HepG2 (cell line): Measurements from ENCODE around the gene HSPA1L. TPM values are rescaled to one million over a fixed set of nuclear protein-coding genes. Genes with fewer than 3 reads are reported as not detected.

Experiments
- ATAC-seq: fragments of 200-7000 bp; cut with Tn5 transposase; 3 replicates; pipeline ENCODE4 v1.9.1; 2020; ENCODE audit warnings: mild to moderate bottlenecking, moderate library complexity
- BruUV-seq: library from RNA; stranded (reverse); fragments of 400-500 nt; replicated peaks from 2 replicates; lab custom pipeline; 2021; lab: Mats Ljungman, UMichigan
- CTCF ChIA-PET: fragments of 300-600 bp; formaldehyde crosslinking; extraction: SDS; loops from one replicate; lab custom pipeline; 2021; ENCODE audit warnings: low total read pairs, inconsistent platforms, low intra/inter-chr PET ratio; lab: Yijun Ruan, JAX
- POLR2A ChIA-PET: fragments of 350-600 bp; sonication (Branson Sonifier 250); formaldehyde crosslinking; loops from one replicate; lab custom pipeline; 2020; ENCODE audit warnings: antibody characterized with exemption, inconsistent platforms; lab: Yijun Ruan, JAX
- DNase-seq: peaks from one replicate; pipeline ENCODE4 v3.0.0-alpha.2; 2015; ENCODE audit warnings: low spot score
- FAIRE-seq: peaks from 3 replicates; lab custom pipeline; 2011; peaks lifted over from hg19 to GRCh38; lab: Jason Lieb, UNC
- H2AFZ ChIP-seq: one replicate; pipeline ENCODE4 v1.6.1; 2011; ENCODE audit warnings: low read length, inconsistent platforms
- H3K27ac ChIP-seq: fragments of 300-600 bp; 3 replicates; pipeline ENCODE4 v1.8.0; 2011; ENCODE audit warnings: mixed run types, mild to moderate bottlenecking, mixed read lengths, low read length, inconsistent platforms; ENCODE audit not compliant: insufficient read depth; ENCODE audit errors: extremely low read length
- H3K27me3 ChIP-seq, 2 experiments: fragments of 200-600 bp in 1 of 2; 2 replicates in 1 of 2; 3 replicates in 1 of 2; pipeline versions ENCODE4 v1.6.0 to v1.8.0; 2011; ENCODE audit warnings: low read length in 2 of 2, mild to moderate bottlenecking in 2 of 2, moderate library complexity in 2 of 2, inconsistent platforms in 1 of 2; ENCODE audit not compliant: insufficient read depth in 2 of 2, control insufficient read depth in 1 of 2
- H3K36me3 ChIP-seq, 2 experiments: fragments of 200-600 bp in 1 of 2; replicated peaks in 1 of 2; 2 replicates in 1 of 2; 3 replicates in 1 of 2; pipeline versions ENCODE4 v1.5.1 to v1.8.0; 2011; ENCODE audit warnings: low read length in 2 of 2, inconsistent platforms in 1 of 2; ENCODE audit not compliant: insufficient read depth in 2 of 2, control insufficient read depth in 1 of 2
- H3K4me1 ChIP-seq: 2 replicates; pipeline ENCODE4 v1.5.1; 2012; ENCODE audit warnings: low read length, inconsistent platforms; ENCODE audit not compliant: insufficient read depth
- H3K4me2 ChIP-seq: 2 replicates; pipeline ENCODE4 v1.6.0; 2011; ENCODE audit warnings: low read depth, low read length, inconsistent platforms
- H3K4me3 ChIP-seq, 3 experiments: fragments of 200-600 bp in 1 of 3; sonication (generic), shearing (Covaris generic) in 1 of 3; replicated peaks in 1 of 3; 2 replicates each; pipeline ENCODE4 v1.5.1; 2011 to 2016; ENCODE audit warnings: low read length in 3 of 3, inconsistent platforms in 2 of 3, low read depth in 2 of 3, mild to moderate bottlenecking in 2 of 3, control low read depth in 1 of 3, mixed read lengths in 1 of 3; ENCODE audit not compliant: insufficient read depth in 1 of 3
- H3K79me2 ChIP-seq: one replicate; pipeline ENCODE4 v1.6.1; 2011; ENCODE audit warnings: low read length, inconsistent platforms; ENCODE audit not compliant: insufficient read depth
- H3K9ac ChIP-seq: 2 replicates; pipeline ENCODE4 v1.6.0; 2011; ENCODE audit warnings: mild to moderate bottlenecking, low read depth, low read length, inconsistent platforms; ENCODE audit not compliant: insufficient read depth
- H3K9me3 ChIP-seq: 2 replicates; pipeline ENCODE4 v1.5.1; 2012; ENCODE audit warnings: mild to moderate bottlenecking, low read length
- H4K20me1 ChIP-seq: 2 replicates; pipeline ENCODE4 v1.6.0; 2011; ENCODE audit warnings: inconsistent platforms, mild to moderate bottlenecking, low read length, moderate library complexity; ENCODE audit not compliant: insufficient read depth
- REL ChIP-seq: sonication (generic); formaldehyde crosslinking; conservative IDR thresholded peaks from 2 replicates; pipeline ENCODE4 v1.8.0; 2022; ENCODE audit warnings: mild to moderate bottlenecking, missing genetic modification reagents, moderate library complexity
- U2AF1 ChIP-seq: fragments of 200-400 bp; formaldehyde crosslinking; optimal IDR thresholded peaks from 2 replicates; pipeline ENCODE3; 2017; ENCODE audit warnings: mild to moderate bottlenecking, low read depth, low read length
- ZBED4 ChIP-seq: sonication (generic); formaldehyde crosslinking; IDR thresholded peaks from 2 replicates; pipeline ENCODE4 v1.4.0; 2020; ENCODE audit warnings: missing genetic modification reagents, borderline replicate concordance
- ZBTB14 ChIP-seq: sonication (generic); formaldehyde crosslinking; IDR thresholded peaks from 2 replicates; pipeline ENCODE4 v1.4.0; 2020; ENCODE audit warnings: missing genetic modification reagents
- ZBTB26 ChIP-seq: IDR thresholded peaks from 2 replicates; pipeline ENCODE4 v1.6.1; 2016; ENCODE audit warnings: missing compliant biosample characterization, missing genetic modification reagents, borderline replicate concordance
- ZNF101 ChIP-seq: sonication (generic); formaldehyde crosslinking; IDR thresholded peaks from 2 replicates; pipeline ENCODE4 v1.4.0; 2020; ENCODE audit warnings: mild to moderate bottlenecking, low read depth, missing genetic modification reagents, borderline replicate concordance
- ZNF333 ChIP-seq: sonication (generic); formaldehyde crosslinking; IDR thresholded peaks from 2 replicates; pipeline ENCODE4 v1.4.0; 2020; ENCODE audit warnings: mild to moderate bottlenecking, missing genetic modification reagents, borderline replicate concordance
- ZNF33B ChIP-seq: sonication (generic); formaldehyde crosslinking; IDR thresholded peaks from 2 replicates; pipeline ENCODE4 v1.5.1; 2020; ENCODE audit warnings: mild to moderate bottlenecking, missing genetic modification reagents
- ZNF430 ChIP-seq: sonication (generic); formaldehyde crosslinking; IDR thresholded peaks from 2 replicates; pipeline ENCODE4 v1.9.0; 2021; ENCODE audit warnings: mild to moderate bottlenecking, missing genetic modification reagents
- ZNF562 ChIP-seq: sonication (generic); formaldehyde crosslinking; IDR thresholded peaks from 2 replicates; pipeline ENCODE4 v1.8.0; 2022; ENCODE audit warnings: missing genetic modification reagents, borderline replicate concordance
- WGBS: methylation state at CpG from one replicate; pipeline ENCODE4 v1.1.6; 2017; ENCODE audit warnings: low lambda C conversion rate; 5-methylcytosine and 5-hydroxymethylcytosine counted together
- in situ Hi-C: cut with HindIII; loops from 2 replicates; pipeline ENCODE4 v1.10.0; 2017; ENCODE audit warnings: low pct_unique_long_range_greater_than_20kb; ENCODE audit not compliant: extremely low pct_ligation_motif_present
- intact Hi-C: fragments of 100-400 bp; cut with micrococcal nuclease; formaldehyde crosslinking; loops from one replicate; pipeline ENCODE4 v1.10.0; 2022; ENCODE audit not compliant: unreplicated experiment
- polyA plus RNA-seq, 8 experiments: library from polyadenylated mRNA; depleted of rRNA in 3 of 8; stranded (reverse) in 7 of 8; unstranded in 1 of 8; fragments of >200 nt; fragmentation: Illumina TruSeq in 4 of 8; extraction: Trizol in 4 of 8; gene quantifications; 2 replicates each; pipeline versions ENCODE4 v1.2.1 to v1.2.3, GENCODE V29; 2011 to 2016; ENCODE audit warnings: low read depth in 4 of 8, missing spikeins in 1 of 8, mixed read lengths in 1 of 8; ENCODE audit not compliant: insufficient read depth in 1 of 8
- total RNA-seq, 5 experiments: library from RNA; depleted of rRNA; stranded (reverse); fragments of >200 nt; fragmentation: Illumina TruSeq; extraction: Trizol; gene quantifications; 2 replicates each; pipeline ENCODE4 v1.2.3, GENCODE V29; 2016; ENCODE audit warnings: low read depth in 1 of 5

The HSPA1L gene
- total and polyA plus RNA-seq, 2 of the 13 experiments (the other 11 are each of a cell fraction or from before 2014, with no cell fraction given): 0.55 to 1.0 TPM

- in situ Hi-C loops: loop anchor here (5.0 kb wide), 1 partner anchor 61 kb away; no protein-coding TSS in a partner anchor
- Histone ChIP-seq H4K20me1 (no peaks in the 10 kb centered on the region), H2AFZ (no peak overlapping the region), H3K27me3 (no peaks in the 10 kb centered on the region), H3K4me2 (no peak overlapping the region), H3K4me3 (no peak overlapping the region), H3K9ac (no peak overlapping the region), H3K4me1 (peaks cover 49% of the 10 kb centered on the region), H3K79me2 (no peaks in the 10 kb centered on the region), H3K9me3 (no peaks in the 10 kb centered on the region), H3K27ac (no peak overlapping the region), H3K36me3 (no peaks in the 10 kb centered on the region)
- WGBS: 75% methylated on average over 2 of the region's 2 CpGs
- DNase-seq: no peak
- no peak for ATAC-seq
- FAIRE-seq: no peak
- CTCF ChIA-PET: interaction anchor here (1.4 to 3.8 kb wide), 3 partner anchors 37 to 89 kb away, joined by 3 to 74 read pairs (median 30); partner anchors contain the start of genes DDAH2 and LY6G5C
- POLR2A ChIA-PET: interaction anchor here (0.9 to 9.0 kb wide), 7 partner anchors 8 to 68 kb away, joined by 3 to 279 read pairs (median 9); partner anchors contain the start of genes ABHD16A, CLIC1, DDAH2 and HSPA1B
- no TSS peak for BruUV-seq
- TF ChIP-seq ZNF33B (CRISPR knock-in tag) (no peak), REL (CRISPR knock-in tag) (no peak), ZNF430 (CRISPR knock-in tag) (no peak), ZBTB14 (CRISPR knock-in tag) (no peak), ZNF333 (CRISPR knock-in tag) (no peak), ZNF101 (CRISPR knock-in tag) (no peak), ZBED4 (CRISPR knock-in tag) (no peak), U2AF1 (no peak), ZNF562 (CRISPR knock-in tag) (no peak), ZBTB26 (CRISPR knock-in tag) (no peak)
- intact Hi-C loops: loop anchor here (10.0 kb wide), 1 partner anchor 154 kb away; the partner anchor contains the start of gene C2
Measured at GRCh38 chr6:31770860-31771259, 44.2 kb downstream of the HSPA1L start.
